ENCODE results near the gene KRT8.

DNA sequence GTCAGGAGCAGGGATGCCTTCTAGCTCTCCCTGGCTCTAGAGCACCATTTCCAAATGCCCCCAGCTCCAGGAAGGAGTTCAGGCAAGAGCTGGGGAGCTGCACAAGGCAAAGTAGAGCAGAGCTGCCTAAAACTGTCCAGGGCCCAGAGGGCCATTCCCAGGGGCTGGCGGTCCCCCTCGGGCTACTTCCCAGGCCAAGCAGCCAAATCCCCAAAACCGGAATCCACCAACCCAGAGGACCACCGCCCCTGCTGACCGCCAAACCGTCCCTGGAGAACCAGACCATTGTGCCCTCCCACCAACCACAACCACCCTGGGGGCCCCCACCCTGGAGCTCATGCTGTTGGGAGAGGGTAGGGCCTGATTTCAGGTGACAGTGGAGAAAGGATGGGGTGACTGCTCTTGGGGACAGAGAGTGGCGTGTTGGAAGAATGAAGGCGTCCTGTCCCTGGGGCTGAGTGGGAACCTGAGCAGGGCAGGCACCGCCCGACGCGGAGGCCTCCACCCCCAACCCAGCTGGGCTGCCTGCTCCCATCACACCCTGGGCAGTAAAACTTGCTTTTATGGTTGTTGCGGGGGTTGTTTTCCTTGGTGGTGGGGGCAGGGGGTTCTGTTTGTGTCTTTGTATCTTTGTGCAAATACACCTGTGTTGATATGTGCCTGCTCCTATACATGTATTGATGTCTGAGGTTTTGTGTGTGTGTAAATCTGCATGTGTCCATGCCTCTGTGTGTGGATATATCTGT, 32.1 kb downstream of the KRT8 start:
- no peak for TF ChIP-seq NFIC (IDR thresholded peaks at IDR 0.05)
- no peak for TF ChIP-seq RAD21 (IDR thresholded peaks at IDR 0.05; ENCODE audit: low read depth)
